ENCODE measurements around the gene SPAG9.

The SPAG9 gene

GRCh38 chr17:51012538-51012937 lies 108.1 kb downstream of the SPAG9 start:
- no peak overlapping the region for H3K4me3 ChIP-seq (replicated peaks; ENCODE audit: low read depth, low read length)
- no peak for TF ChIP-seq CTCF (IDR thresholded peaks at IDR 0.05; ENCODE audit: low read depth, low read length, missing control alignments)
- DNase-seq (ENCODE audit: extremely low read depth, low read depth): no peak

- no peak for TF ChIP-seq CTCF (IDR thresholded peaks at IDR 0.05; ENCODE audit: low read depth, low read length, missing control alignments)
- DNase-seq (ENCODE audit: extremely low read depth, low read depth): no peak
- H3K4me3 ChIP-seq (replicated peaks; ENCODE audit: low read depth, low read length): no peak overlapping the region
Observed at GRCh38 chr17:51010173-51010675, 110.4 kb downstream of the SPAG9 start.

- H3K4me3 ChIP-seq (replicated peaks; ENCODE audit: low read depth, low read length): no peak overlapping the region
- no peak for DNase-seq (ENCODE audit: extremely low read depth, low read depth)
- TF ChIP-seq CTCF (IDR thresholded peaks at IDR 0.05; ENCODE audit: low read depth, low read length, missing control alignments): no peak
Observed at GRCh38 chr17:51006601-51007000, 114.1 kb downstream of the SPAG9 start.

- no peak overlapping the region for H3K4me3 ChIP-seq (replicated peaks; ENCODE audit: low read depth, low read length)
- TF ChIP-seq CTCF (IDR thresholded peaks at IDR 0.05; ENCODE audit: low read depth, low read length, missing control alignments): no peak
- DNase-seq (ENCODE audit: extremely low read depth, low read depth): no peak
Observed at GRCh38 chr17:51005768-51006167, 114.9 kb downstream of the SPAG9 start.

- TF ChIP-seq CTCF (IDR thresholded peaks at IDR 0.05; ENCODE audit: low read depth, low read length, missing control alignments): no peak
- DNase-seq (ENCODE audit: extremely low read depth, low read depth): no peak
- H3K4me3 ChIP-seq (replicated peaks; ENCODE audit: low read depth, low read length): no peak overlapping the region
Observed at GRCh38 chr17:51004249-51004648, 116.4 kb downstream of the SPAG9 start.

GRCh38 chr17:51000835-51001638 lies 119.6 kb downstream of the SPAG9 start:
- peak; percentile 45 for DNase-seq (ENCODE audit: extremely low read depth, low read depth)
- peak; percentile 38 for TF ChIP-seq CTCF (IDR thresholded peaks at IDR 0.05; ENCODE audit: low read depth, low read length, missing control alignments)
- H3K4me3 ChIP-seq (replicated peaks; ENCODE audit: low read depth, low read length): no peak overlapping the region

All from HFF-Myc (cell line).